Psoas muscle (tissue), 8 donors: ENCODE data around the gene VSNL1. TPM values are rescaled to one million over a fixed set of nuclear protein-coding genes. Genes with fewer than 3 reads are reported as not detected.

Experiments
- ATAC-seq, 4 donors: fragments of 200-7000 bp; cut with Tn5 transposase; one replicate each; pipeline ENCODE4 v1.9.1; 2020; ENCODE audit warnings: moderate library complexity in 3 of 4, mild to moderate bottlenecking in 2 of 4
- DNase-seq, 2 donors: peaks; one replicate each; pipeline ENCODE4 v3.0.0-alpha.2; 2020
- H3K27ac ChIP-seq: fragments of 200-600 bp; one replicate; pipeline ENCODE4 v1.8.0; 2022
- H3K27me3 ChIP-seq, 3 donors: fragments of 200-600 bp in 1 of 3; one replicate each; pipeline versions ENCODE4 v1.6.1 to v1.8.0; 2013 to 2022; ENCODE audit warnings: low read length in 2 of 3, mild to moderate bottlenecking in 2 of 3, moderate library complexity in 1 of 3; ENCODE audit not compliant: insufficient read depth in 3 of 3
- H3K36me3 ChIP-seq, 2 donors: fragments of 200-600 bp in 1 of 2; one replicate each; pipeline versions ENCODE4 v1.6.1 to v1.8.0; 2013 to 2022; ENCODE audit warnings: low read depth in 1 of 2, mild to moderate bottlenecking in 1 of 2, moderate library complexity in 1 of 2; ENCODE audit not compliant: insufficient read depth in 1 of 2
- H3K4me1 ChIP-seq: fragments of 200-600 bp; one replicate; pipeline ENCODE4 v1.8.0; 2022
- H3K4me3 ChIP-seq: fragments of 200-600 bp; one replicate; pipeline ENCODE4 v1.8.0; 2022; ENCODE audit warnings: mild to moderate bottlenecking
- H3K9me3 ChIP-seq: fragments of 200-600 bp; one replicate; pipeline ENCODE4 v1.8.0; 2022
- CTCF ChIP-seq: fragments of 200-600 bp; IDR thresholded peaks from one replicate; pipeline ENCODE4 v1.8.0; 2022; ENCODE audit warnings: antibody characterized with exemption
- WGBS, 3 donors: extraction: QIAGEN DNeasy Blood & Tissue Kit; methylation state at CpG; one replicate each; pipeline versions ENCODE4 v1.1.6 to v1.1.7; 2013; 5-methylcytosine and 5-hydroxymethylcytosine counted together
- intact Hi-C, 2 donors: fragments of 100-400 bp; cut with DNase I; formaldehyde crosslinking; loops; one replicate each; pipeline versions ENCODE4 v1.11.0 to v1.14.2; 2022
- polyA plus RNA-seq, 3 donors: library from polyadenylated mRNA; stranded (reverse); fragments of 200-250 nt; gene quantifications; one replicate each; pipeline ENCODE4 v1.2.3, GENCODE V29; 2013
- total RNA-seq, 4 donors: library from RNA; stranded (reverse); fragmentation: NEBNext Ultra II Directional in 2 of 4; extraction: Animal tissue kit (Norgen Biotek cat#: 25700) in 2 of 4; gene quantifications; one replicate each; pipeline versions ENCODE4 v1.2.1 to v1.2.4, GENCODE V29; 2021 to 2023
- donor health status: healthy with polysubstance abuse.
- donor health status: DM: no; HTN: no; CAD: no; lungs with moderate emphysema.
- donor health status: Bipolar disorder and iron deficiency.
- donor health status: healthy.
- donor health status: DM: yes; HTN: yes; CAD: no.
- donor health status: DM: no; HTN: no; CAD: no.
- donor health status: DM: no; HTN: no; CAD: no.
- donor health status: DM: yes; HTN: yes; CAD: no.

Gene VSNL1
- total and polyA plus RNA-seq, 7 donors, result 0.05 to 0.52 (median 0.19) TPM; not detected in 3

GRCh38 chr2:17646081-17646554 is 105.6 kb downstream of the VSNL1 start:
- H3K27me3 ChIP-seq, result no peaks in the 10 kb centered on the region
- no peaks in the 10 kb centered on the region for H3K9me3 ChIP-seq
- H3K4me3 ChIP-seq, result no peak overlapping the region
- DNase-seq (no peak), ATAC-seq (peak; percentile 89 to 94 (median 91))
- whole genome bisulfite sequencing, 3 donors, result 1% methylated on average over 3 of the region's 3 CpGs
- H3K4me1 ChIP-seq, result peaks cover 15% of the 10 kb centered on the region
- peak overlapping the region; percentile 60 for H3K27ac ChIP-seq
- intact Hi-C loops, result loop anchor here in 1 of 2 donors (10.0 kb wide), 1 partner anchor 171 kb away; no protein-coding TSS in a partner anchor
- peak; percentile 86 for TF ChIP-seq CTCF
- H3K36me3 ChIP-seq, result no peaks in the 10 kb centered on the region

GRCh38 chr2:17646838-17647701 is 106.6 kb downstream of the VSNL1 start:
- Histone ChIP-seq H3K27me3 (no peaks in the 10 kb centered on the region), H3K4me1 (peaks cover 15% of the 10 kb centered on the region), H3K9me3 (no peaks in the 10 kb centered on the region), H3K4me3 (no peak overlapping the region), H3K36me3 (no peaks in the 10 kb centered on the region), H3K27ac (peak overlapping the region; percentile 60)
- WGBS, 3 donors, result 34 to 48% (median 38%) methylated on average over 5 of the region's 5 CpGs
- no peak for TF ChIP-seq CTCF
- ATAC-seq (peak in 1 of 4 donors; percentile 61), DNase-seq (no peak)
- intact Hi-C loops, result loop anchor here in 1 of 2 donors (10.0 kb wide), 1 partner anchor 172 kb away; no protein-coding TSS in a partner anchor

GRCh38 chr2:17648581-17648980 is 108.1 kb downstream of the VSNL1 start:
- ATAC-seq (no peak), DNase-seq (no peak)
- H3K4me1 ChIP-seq, result peaks cover 15% of the 10 kb centered on the region
- H3K27ac ChIP-seq, result no peak overlapping the region
- 42 to 74% (median 68%) methylated on average over 1 of the region's 1 CpG for WGBS, 3 donors
- no peak for TF ChIP-seq CTCF
- intact Hi-C loops, result loop anchor here in 1 of 2 donors (10.0 kb wide), 1 partner anchor 174 kb away; no protein-coding TSS in a partner anchor
- H3K4me3 ChIP-seq, result no peak overlapping the region
- no peaks in the 10 kb centered on the region for H3K9me3 ChIP-seq
- H3K27me3 ChIP-seq, result no peaks in the 10 kb centered on the region
- no peaks in the 10 kb centered on the region for H3K36me3 ChIP-seq

- no peak for DNase-seq
These were observed 108.5 kb downstream of the VSNL1 start for GRCh38 chr2:17649026-17649425.

More at GRCh38 chr2:17649026-17649425, 108.5 kb downstream of the VSNL1 start:
- H3K4me1 ChIP-seq, result peaks cover 15% of the 10 kb centered on the region
- intact Hi-C loops, result loop anchor here in 1 of 2 donors (10.0 kb wide), 1 partner anchor 174 kb away; no protein-coding TSS in a partner anchor
- H3K9me3 ChIP-seq, result no peaks in the 10 kb centered on the region
- no peak for ATAC-seq
- no peaks in the 10 kb centered on the region for H3K27me3 ChIP-seq
- no peak overlapping the region for H3K4me3 ChIP-seq
- TF ChIP-seq CTCF, result no peak
- H3K27ac ChIP-seq, result no peak overlapping the region
- 90 to 95% (median 92%) methylated on average over 11 of the region's 11 CpGs for WGBS, 3 donors
- no peaks in the 10 kb centered on the region for H3K36me3 ChIP-seq
